Measurements from ENCODE around the gene MALAT1. TPM values are rescaled to one million over a fixed set of nuclear protein-coding genes. Genes with fewer than 3 reads are reported as not detected.

Gene MALAT1
- total and polyA plus RNA-seq, 11 donors, result 1,047 to 9,662 (median 6,450) TPM

DNA sequence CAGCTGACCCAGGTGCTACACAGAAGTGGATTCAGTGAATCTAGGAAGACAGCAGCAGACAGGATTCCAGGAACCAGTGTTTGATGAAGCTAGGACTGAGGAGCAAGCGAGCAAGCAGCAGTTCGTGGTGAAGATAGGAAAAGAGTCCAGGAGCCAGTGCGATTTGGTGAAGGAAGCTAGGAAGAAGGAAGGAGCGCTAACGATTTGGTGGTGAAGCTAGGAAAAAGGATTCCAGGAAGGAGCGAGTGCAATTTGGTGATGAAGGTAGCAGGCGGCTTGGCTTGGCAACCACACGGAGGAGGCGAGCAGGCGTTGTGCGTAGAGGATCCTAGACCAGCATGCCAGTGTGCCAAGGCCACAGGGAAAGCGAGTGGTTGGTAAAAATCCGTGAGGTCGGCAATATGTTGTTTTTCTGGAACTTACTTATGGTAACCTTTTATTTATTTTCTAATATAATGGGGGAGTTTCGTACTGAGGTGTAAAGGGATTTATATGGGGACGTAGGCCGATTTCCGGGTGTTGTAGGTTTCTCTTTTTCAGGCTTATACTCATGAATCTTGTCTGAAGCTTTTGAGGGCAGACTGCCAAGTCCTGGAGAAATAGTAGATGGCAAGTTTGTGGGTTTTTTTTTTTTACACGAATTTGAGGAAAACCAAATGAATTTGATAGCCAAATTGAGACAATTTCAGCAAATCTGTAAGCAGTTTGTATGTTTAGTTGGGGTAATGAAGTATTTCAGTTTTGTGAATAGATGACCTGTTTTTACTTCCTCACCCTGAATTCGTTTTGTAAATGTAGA is 1.7 kb downstream of the MALAT1 start:
- intact Hi-C loops (cut with DNase I), result no loop called here
- H3K36me3 ChIP-seq, result peaks cover 15 to 55% (median 45%) of the 10 kb centered on the region in 9 donors
- peaks cover 4 to 36% (median 27%) of the 10 kb centered on the region in 12 donors for H3K4me1 ChIP-seq
- TF ChIP-seq CTCF (IDR thresholded peaks at IDR 0.05) (no peak), POLR2A (IDR thresholded peaks at IDR 0.05) (peak; percentile 18 to 75)
- ATAC-seq (no peak), DNase-seq (peak in 2 of 5 donors; percentile 42 to 46)
- no peaks in the 10 kb centered on the region for H3K27me3 ChIP-seq
- no peaks in the 10 kb centered on the region for H3K9me3 ChIP-seq
- peak overlapping the region; percentile 90 to 100 (median 99) for H3K27ac ChIP-seq
- H3K4me3 ChIP-seq, result peak overlapping the region; percentile 70 to 90 (median 81)
- 0 to 1% (median 0%) methylated on average over 20 of the region's 20 CpGs for WGBS, 4 donors

- Histone ChIP-seq H3K27ac (peak overlapping the region; percentile 90 to 100 (median 99)), H3K27me3 (no peaks in the 10 kb centered on the region), H3K9me3 (no peaks in the 10 kb centered on the region), H3K4me1 (peaks cover 0 to 36% (median 24%) of the 10 kb centered on the region in 12 donors), H3K4me3 (peak overlapping the region; percentile 70 to 90 (median 81)), H3K36me3 (peaks cover 15 to 60% (median 50%) of the 10 kb centered on the region in 9 donors)
- intact Hi-C loops (cut with DNase I), result no loop called here
- DNase-seq (no peak), ATAC-seq (no peak)
- WGBS, 4 donors, result 0 to 2% (median 0%) methylated on average over 2 of the region's 2 CpGs
- peak in 1 of 2 donors; percentile 25 for TF ChIP-seq POLR2A (IDR thresholded peaks at IDR 0.05)
- TF ChIP-seq CTCF (IDR thresholded peaks at IDR 0.05), result no peak
Observed at GRCh38 chr11:65501186-65501471, 2.3 kb downstream of the MALAT1 start.

GRCh38 chr11:65501472-65502273 is 2.8 kb downstream of the MALAT1 start:
- intact Hi-C loops (cut with DNase I), result no loop called here
- Histone ChIP-seq H3K9me3 (no peaks in the 10 kb centered on the region), H3K27me3 (no peaks in the 10 kb centered on the region), H3K4me1 (peaks cover 0 to 36% (median 22%) of the 10 kb centered on the region in 12 donors), H3K27ac (peak overlapping the region; percentile 90 to 100 (median 99)), H3K36me3 (peaks cover 15 to 66% (median 56%) of the 10 kb centered on the region in 9 donors), H3K4me3 (peak overlapping the region; percentile 70 to 90 (median 81))
- TF ChIP-seq CTCF (IDR thresholded peaks at IDR 0.05) (no peak), POLR2A (IDR thresholded peaks at IDR 0.05) (peak in 1 of 2 donors; percentile 9)
- 0 to 1% (median 0%) methylated on average over 3 of the region's 3 CpGs for WGBS, 4 donors
- ATAC-seq (no peak), DNase-seq (peak in 1 of 5 donors; percentile 18)

DNA sequence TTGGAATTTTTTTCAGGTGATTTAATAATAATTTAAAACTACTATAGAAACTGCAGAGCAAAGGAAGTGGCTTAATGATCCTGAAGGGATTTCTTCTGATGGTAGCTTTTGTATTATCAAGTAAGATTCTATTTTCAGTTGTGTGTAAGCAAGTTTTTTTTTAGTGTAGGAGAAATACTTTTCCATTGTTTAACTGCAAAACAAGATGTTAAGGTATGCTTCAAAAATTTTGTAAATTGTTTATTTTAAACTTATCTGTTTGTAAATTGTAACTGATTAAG is 3.4 kb downstream of the MALAT1 start:
- DNase-seq (no peak), ATAC-seq (no peak)
- Histone ChIP-seq H3K4me3 (peak overlapping the region; percentile 70 to 90 (median 81)), H3K9me3 (no peaks in the 10 kb centered on the region), H3K27me3 (no peaks in the 10 kb centered on the region), H3K36me3 (peaks cover 15 to 69% (median 58%) of the 10 kb centered on the region in 9 donors), H3K27ac (peak overlapping the region in 11 of 12 donors; percentile 27 to 100 (median 99)), H3K4me1 (peaks cover 0 to 36% (median 20%) of the 10 kb centered on the region in 12 donors)
- TF ChIP-seq POLR2A (IDR thresholded peaks at IDR 0.05), result no peak
- no peak for TF ChIP-seq CTCF (IDR thresholded peaks at IDR 0.05)
- intact Hi-C loops (cut with DNase I), result no loop called here

All from heart left ventricle (tissue), 16 donors.